ENCODE data around the gene PLEKHH1. TPM values are rescaled to one million over a fixed set of nuclear protein-coding genes. Genes with fewer than 3 reads are reported as not detected.
A peak's percentile ranks its signal among the peaks of the same experiment; 100 is the strongest.

Gene PLEKHH1
- total and polyA plus RNA-seq, 9 of the 15 experiments (the other 6 are each of a cell fraction or from before 2014, with no cell fraction given) = 0.76 to 5.9 (median 2.9) TPM

DNA sequence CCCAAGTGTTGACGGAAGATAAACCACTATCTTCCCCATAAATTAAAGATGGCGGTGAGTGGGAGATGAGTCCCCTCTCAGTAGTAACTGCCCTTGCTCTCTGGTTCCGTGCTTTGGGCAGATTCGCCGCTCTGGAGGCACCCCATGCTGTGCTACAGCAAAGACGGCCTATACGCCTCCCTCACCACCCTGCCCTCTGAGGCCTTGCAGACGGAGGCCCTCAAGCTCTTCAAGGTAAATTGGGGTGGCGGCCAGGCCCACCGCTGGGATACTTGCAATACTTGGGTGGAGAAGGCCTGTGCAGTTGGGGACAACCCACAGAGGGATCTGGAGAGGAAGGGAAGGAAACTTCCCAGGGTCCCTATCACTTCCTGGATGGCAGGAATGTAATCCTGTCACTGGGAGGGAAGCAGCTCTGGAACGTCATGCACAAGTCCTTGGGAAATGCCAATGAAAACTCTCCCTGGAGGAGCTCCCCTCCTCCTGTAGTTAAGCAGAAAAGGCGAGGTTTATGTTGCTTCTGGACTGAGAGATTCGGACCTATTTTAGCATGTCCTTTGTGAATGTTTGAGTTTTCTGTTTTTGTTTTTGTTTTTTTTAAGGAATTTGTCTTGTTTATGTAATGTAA is 44.2 kb downstream of the PLEKHH1 start:
- intact Hi-C loops (cut with micrococcal nuclease) (no loop called here), in situ Hi-C loops (cut with MboI) (loop anchor here (10.0 kb wide), 1 partner anchor 152 kb away; no protein-coding TSS in a partner anchor)
- Histone ChIP-seq H4K20me1 (replicated peaks; ENCODE audit: control insufficient read depth, insufficient read depth, low read length) (no peaks in the 10 kb centered on the region; the same call in 1 of the 2 replicates), H3K9me3 (replicated peaks; ENCODE audit: control insufficient read depth, insufficient read depth, low read depth, low read length) (no peaks in the 10 kb centered on the region), H3K4me3 (no peak overlapping the region), H3K4me2 (ENCODE audit: insufficient read depth, low read length) (no peak overlapping the region), H3K9ac (ENCODE audit: insufficient read depth in 1 of 2, low read depth in 2 of 2, low read length in 2 of 2) (no peak overlapping the region), H3K27ac (ENCODE audit: extremely low read depth, low read depth, low read length) (no peak overlapping the region), H3K4me1 (replicated peaks in 1 of 2; ENCODE audit: control insufficient read depth in 2 of 2, insufficient read depth in 2 of 2, low read length in 2 of 2) (no peaks in the 10 kb centered on the region; a peak in 1 of 5 replicates), H3K9me1 (ENCODE audit: control insufficient read depth, insufficient read depth, low read length) (no peaks in the 10 kb centered on the region), H3K79me2 (ENCODE audit: control insufficient read depth, insufficient read depth, low read length) (no peaks in the 10 kb centered on the region), H3K27me3 (ENCODE audit: control insufficient read depth in 2 of 2, insufficient read depth in 2 of 2, low read length in 2 of 2) (no peaks in the 10 kb centered on the region; a peak in 1 of 5 replicates), H3K36me3 (ENCODE audit: control insufficient read depth, insufficient read depth, low read length) (no peaks in the 10 kb centered on the region), H2AFZ (ENCODE audit: low read depth, low read length) (no peak overlapping the region)
- CTCF ChIA-PET (ENCODE audit: low intra/inter-chr PET ratio) = no interaction called here
- TF ChIP-seq TRIM28 (IDR thresholded peaks at IDR 0.05) = no peak
- ATAC-seq (no peak), FAIRE-seq (no peak), DNase-seq (ENCODE audit: extremely low read depth in 1 of 4, low spot score in 3 of 4) (no peak)
- 55% methylated on average over 11 of the region's 13 CpGs for WGBS (ENCODE audit: insufficient coverage, low coverage, missing lambda C conversion rate)
- POLR2A ChIA-PET = interaction anchor here (0.5 kb wide), 1 partner anchor 1159 kb away, joined by 3 read pairs; no protein-coding TSS in a partner anchor
- no TSS peak for BruUV-seq (replicated peaks)

GRCh38 chr14:67577909-67578749 is 45.0 kb downstream of the PLEKHH1 start:
- no peak overlapping the region for H3K4me3 ChIP-seq
- no peaks in the 10 kb centered on the region; a peak in 1 of 5 replicates for H3K27me3 ChIP-seq (ENCODE audit: control insufficient read depth in 2 of 2, insufficient read depth in 2 of 2, low read length in 2 of 2)
- H2AFZ ChIP-seq (ENCODE audit: low read depth, low read length) = no peak overlapping the region
- BruUV-seq (replicated peaks) = no TSS peak
- in situ Hi-C loops (cut with MboI) = loop anchor here (10.0 kb wide), 1 partner anchor 153 kb away; no protein-coding TSS in a partner anchor
- no peak overlapping the region for H3K4me2 ChIP-seq (ENCODE audit: insufficient read depth, low read length)
- ChIA-PET CTCF (ENCODE audit: low intra/inter-chr PET ratio) (no interaction called here), POLR2A (no interaction called here)
- ATAC-seq (no peak), DNase-seq (ENCODE audit: extremely low read depth in 1 of 4, low spot score in 3 of 4) (no peak), FAIRE-seq (no peak)
- no peaks in the 10 kb centered on the region for H3K9me3 ChIP-seq (replicated peaks; ENCODE audit: control insufficient read depth, insufficient read depth, low read depth, low read length)
- no peak overlapping the region for H3K27ac ChIP-seq (ENCODE audit: extremely low read depth, low read depth, low read length)
- H3K9me1 ChIP-seq (ENCODE audit: control insufficient read depth, insufficient read depth, low read length) = no peaks in the 10 kb centered on the region
- H4K20me1 ChIP-seq (replicated peaks; ENCODE audit: control insufficient read depth, insufficient read depth, low read length) = no peaks in the 10 kb centered on the region; the same call in 1 of the 2 replicates
- H3K79me2 ChIP-seq (ENCODE audit: control insufficient read depth, insufficient read depth, low read length) = no peaks in the 10 kb centered on the region
- no peaks in the 10 kb centered on the region for H3K36me3 ChIP-seq (ENCODE audit: control insufficient read depth, insufficient read depth, low read length)
- intact Hi-C loops (cut with micrococcal nuclease) = no loop called here
- TF ChIP-seq SETDB1 (IDR thresholded peaks at IDR 0.05; ENCODE audit: low read length) (no peak), ILK (tag; IDR thresholded peaks at IDR 0.05; ENCODE audit: borderline replicate concordance, low read depth) (no peak)
- H3K4me1 ChIP-seq (replicated peaks in 1 of 2; ENCODE audit: control insufficient read depth in 2 of 2, insufficient read depth in 2 of 2, low read length in 2 of 2) = no peaks in the 10 kb centered on the region; a peak in 1 of 5 replicates
- peak overlapping the region in 1 of 2 experiments; percentile 56; a peak in 2 of 4 replicates for H3K9ac ChIP-seq (ENCODE audit: insufficient read depth in 1 of 2, low read depth in 2 of 2, low read length in 2 of 2)
- WGBS (ENCODE audit: insufficient coverage, low coverage, missing lambda C conversion rate) = 43% methylated on average over 13 of the region's 16 CpGs

Data from K562 (cell line).